ENCODE measurements around the gene CYP26B1. TPM values are rescaled to one million over a fixed set of nuclear protein-coding genes. Genes with fewer than 3 reads are reported as not detected.

The CYP26B1 gene
- total RNA-seq, 1 experiment from 2014 or later, result 3.0 TPM

- no TSS peak for BruUV-seq (replicated peaks)
- DNase-seq, result no peak
- intact Hi-C loops (cut with micrococcal nuclease; ENCODE audit: unreplicated experiment), result no loop called here
- Mint-ChIP-seq H3K27me3 (ENCODE audit: unreplicated experiment) (no peaks in the 10 kb centered on the region), H3K9me3 (ENCODE audit: low read depth, unreplicated experiment) (no peaks in the 10 kb centered on the region), H3K27ac (ENCODE audit: unreplicated experiment) (no peak overlapping the region), H3K4me3 (ENCODE audit: low read depth, unreplicated experiment) (no peak overlapping the region), H3K4me1 (ENCODE audit: low read depth, unreplicated experiment) (peaks cover 14% of the 10 kb centered on the region), H3K36me3 (ENCODE audit: insufficient read depth, unreplicated experiment) (no peaks in the 10 kb centered on the region)
- TF ChIP-seq CTCF (IDR thresholded peaks at IDR 0.05; ENCODE audit: unreplicated experiment), result no peak
- CTCF ChIA-PET, result no interaction called here
Measured at GRCh38 chr2:72178551-72178950, 30.9 kb upstream of the CYP26B1 start.

- Mint-ChIP-seq H3K36me3 (ENCODE audit: insufficient read depth, unreplicated experiment) (no peaks in the 10 kb centered on the region), H3K27me3 (ENCODE audit: unreplicated experiment) (no peaks in the 10 kb centered on the region), H3K9me3 (ENCODE audit: low read depth, unreplicated experiment) (no peaks in the 10 kb centered on the region), H3K27ac (ENCODE audit: unreplicated experiment) (no peak overlapping the region), H3K4me1 (ENCODE audit: low read depth, unreplicated experiment) (no peaks in the 10 kb centered on the region), H3K4me3 (ENCODE audit: low read depth, unreplicated experiment) (no peak overlapping the region)
- CTCF ChIA-PET, result interaction anchor here (0.7 kb wide), 2 partner anchors 17 to 1756 kb away, joined by 3 to 8 read pairs; no protein-coding TSS in a partner anchor
- intact Hi-C loops (cut with micrococcal nuclease; ENCODE audit: unreplicated experiment), result no loop called here
- BruUV-seq (replicated peaks), result no TSS peak
- no peak for DNase-seq
- TF ChIP-seq CTCF (IDR thresholded peaks at IDR 0.05; ENCODE audit: unreplicated experiment), result no peak
Measured at GRCh38 chr2:72176281-72176680, 28.6 kb upstream of the CYP26B1 start.

- Mint-ChIP-seq H3K4me1 (ENCODE audit: low read depth, unreplicated experiment) (no peaks in the 10 kb centered on the region), H3K4me3 (ENCODE audit: low read depth, unreplicated experiment) (no peak overlapping the region), H3K36me3 (ENCODE audit: insufficient read depth, unreplicated experiment) (no peaks in the 10 kb centered on the region), H3K27ac (ENCODE audit: unreplicated experiment) (no peak overlapping the region), H3K27me3 (ENCODE audit: unreplicated experiment) (no peaks in the 10 kb centered on the region), H3K9me3 (ENCODE audit: low read depth, unreplicated experiment) (no peaks in the 10 kb centered on the region)
- CTCF ChIA-PET, result interaction anchor here (0.7 kb wide), 2 partner anchors 18 to 1755 kb away, joined by 3 to 8 read pairs; no protein-coding TSS in a partner anchor
- no peak for DNase-seq
- BruUV-seq (replicated peaks), result no TSS peak
- intact Hi-C loops (cut with micrococcal nuclease; ENCODE audit: unreplicated experiment), result no loop called here
- TF ChIP-seq CTCF (IDR thresholded peaks at IDR 0.05; ENCODE audit: unreplicated experiment), result no peak
Measured at GRCh38 chr2:72175636-72176035, 28.0 kb upstream of the CYP26B1 start.

- Mint-ChIP-seq H3K36me3 (ENCODE audit: insufficient read depth, unreplicated experiment) (no peaks in the 10 kb centered on the region), H3K4me1 (ENCODE audit: low read depth, unreplicated experiment) (no peaks in the 10 kb centered on the region), H3K27me3 (ENCODE audit: unreplicated experiment) (no peaks in the 10 kb centered on the region), H3K9me3 (ENCODE audit: low read depth, unreplicated experiment) (no peaks in the 10 kb centered on the region), H3K27ac (ENCODE audit: unreplicated experiment) (no peak overlapping the region), H3K4me3 (ENCODE audit: low read depth, unreplicated experiment) (no peak overlapping the region)
- intact Hi-C loops (cut with micrococcal nuclease; ENCODE audit: unreplicated experiment), result no loop called here
- CTCF ChIA-PET, result no interaction called here
- no peak for DNase-seq
- BruUV-seq (replicated peaks), result no TSS peak
- TF ChIP-seq CTCF (IDR thresholded peaks at IDR 0.05; ENCODE audit: unreplicated experiment), result no peak
Measured at GRCh38 chr2:72173640-72174321, 26.1 kb upstream of the CYP26B1 start.

Data from Calu3 (cell line).